NCI-H1105 (cell line): ENCODE data around the gene CLDN20.
A peak's percentile ranks its signal among the peaks of the same experiment; 100 is the strongest.

Experiments
- DNase-seq: peaks from one replicate; lab custom pipeline; 2025; lab: John Stamatoyannopoulos, UW

CLDN20 gene

GRCh38 chr6:155269765-155270164, 6.0 kb downstream of the CLDN20 start:
- DNase-seq = no peak

GRCh38 chr6:155270561-155271091, 6.8 kb downstream of the CLDN20 start:
- DNase-seq = no peak

DNA sequence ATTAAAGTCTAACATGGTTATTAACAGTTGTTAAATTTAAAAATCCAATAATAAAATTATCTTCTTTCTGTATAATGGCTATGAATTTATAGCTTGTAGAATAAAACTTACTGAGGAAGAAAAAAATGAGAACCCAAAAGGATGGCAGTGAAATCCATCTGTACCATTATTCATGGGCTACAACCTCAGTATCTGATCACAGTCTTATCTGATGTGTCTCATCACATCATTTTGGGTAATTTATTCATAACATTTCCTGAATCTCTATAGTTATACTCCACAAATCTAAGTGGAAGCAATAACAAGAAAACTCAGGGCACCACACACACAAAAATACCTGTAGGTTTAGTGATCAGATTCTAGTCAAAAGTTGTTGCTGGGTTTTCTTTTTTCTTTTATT, 7.3 kb downstream of the CLDN20 start:
- no peak for DNase-seq

GRCh38 chr6:155272353-155273232, 8.8 kb downstream of the CLDN20 start:
- no peak for DNase-seq

- DNase-seq = no peak
Measured at GRCh38 chr6:155273431-155273830, 9.6 kb downstream of the CLDN20 start.

DNA sequence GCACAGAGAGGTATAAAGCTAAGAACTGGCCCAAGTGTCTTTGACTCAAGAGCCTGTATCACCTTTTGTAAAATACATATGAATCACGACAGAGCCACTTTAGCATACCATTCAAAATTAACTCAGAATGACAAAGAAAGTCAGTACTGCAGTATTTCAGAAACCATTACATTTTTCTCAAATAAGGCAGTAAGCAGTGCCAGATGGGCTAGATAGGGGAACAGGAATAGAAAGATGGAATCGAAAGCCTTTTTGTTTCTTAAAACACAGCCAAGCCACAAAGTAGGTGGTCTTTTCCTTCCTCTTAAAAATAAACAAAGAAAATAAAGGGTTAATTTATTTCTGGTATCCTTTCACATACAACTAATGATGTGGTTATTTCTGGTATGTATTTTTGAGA, 10.3 kb downstream of the CLDN20 start:
- no peak for DNase-seq

GRCh38 chr6:155274533-155274932, 10.7 kb downstream of the CLDN20 start:
- no peak for DNase-seq

GRCh38 chr6:155275808-155276480, 12.1 kb downstream of the CLDN20 start:
- DNase-seq = no peak

- no peak for DNase-seq
Measured at GRCh38 chr6:155276638-155277037, 12.8 kb downstream of the CLDN20 start.

- no peak for DNase-seq
Measured at GRCh38 chr6:155278319-155279049, 14.7 kb downstream of the CLDN20 start.

GRCh38 chr6:155284775-155285174, 21.0 kb downstream of the CLDN20 start:
- no peak for DNase-seq

DNA sequence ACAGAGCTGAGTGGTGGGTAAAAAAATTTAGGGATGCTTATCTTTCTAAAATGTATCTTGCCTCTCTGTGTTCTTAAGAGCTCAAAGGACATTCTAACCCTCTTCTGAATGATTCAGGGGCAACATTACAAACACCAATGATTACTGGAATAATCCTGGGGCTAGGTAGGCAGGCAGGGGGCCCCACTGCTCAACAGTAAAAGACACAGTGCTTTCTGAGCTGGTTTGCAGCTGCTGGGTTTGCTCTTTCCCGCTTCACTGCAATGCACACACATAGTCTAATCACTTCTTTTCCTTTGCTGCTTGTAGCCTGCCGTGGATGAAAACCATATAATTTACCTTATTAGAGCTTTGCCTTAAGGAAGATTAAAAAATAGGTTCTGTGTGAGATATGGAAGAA, 23.9 kb downstream of the CLDN20 start:
- no peak for DNase-seq

DNA sequence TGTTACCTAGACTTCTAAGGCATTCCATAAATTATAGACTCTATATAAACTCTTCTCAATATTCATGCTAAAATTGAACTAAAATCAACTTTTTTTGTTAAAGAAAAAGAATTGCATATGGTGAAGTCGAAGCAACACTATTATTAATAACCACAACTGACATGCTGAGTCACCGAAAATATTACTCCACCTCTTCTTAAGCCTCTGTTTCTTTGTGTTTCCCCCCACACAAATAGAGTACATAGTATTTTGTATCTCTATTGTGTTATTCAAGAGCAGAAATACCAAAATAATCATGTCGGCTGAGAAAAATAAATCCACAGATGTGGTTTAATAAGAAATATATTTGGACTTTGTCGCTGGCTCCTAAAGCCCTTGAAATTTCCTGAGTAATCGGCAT, 26.7 kb downstream of the CLDN20 start:
- DNase-seq = no peak

DNA sequence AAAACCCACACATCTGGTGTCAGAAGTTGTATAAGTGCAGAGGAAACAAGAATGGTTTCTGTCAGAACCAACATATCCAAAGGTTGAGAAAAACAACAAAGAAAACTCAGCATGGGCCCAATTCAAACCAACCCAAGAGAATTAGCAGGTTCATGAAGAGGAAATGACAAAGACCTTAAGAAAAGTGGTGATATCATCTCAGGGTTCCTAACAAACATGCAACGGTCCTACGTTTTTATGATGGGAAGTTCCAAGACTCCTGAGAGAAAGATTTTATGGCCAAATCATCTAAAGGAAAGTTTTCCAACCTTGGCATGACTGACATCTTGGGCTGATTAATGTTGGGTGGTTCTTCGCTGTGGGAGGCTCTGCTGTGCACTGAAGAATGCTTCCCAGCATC, 27.5 kb downstream of the CLDN20 start:
- no peak for DNase-seq

DNA sequence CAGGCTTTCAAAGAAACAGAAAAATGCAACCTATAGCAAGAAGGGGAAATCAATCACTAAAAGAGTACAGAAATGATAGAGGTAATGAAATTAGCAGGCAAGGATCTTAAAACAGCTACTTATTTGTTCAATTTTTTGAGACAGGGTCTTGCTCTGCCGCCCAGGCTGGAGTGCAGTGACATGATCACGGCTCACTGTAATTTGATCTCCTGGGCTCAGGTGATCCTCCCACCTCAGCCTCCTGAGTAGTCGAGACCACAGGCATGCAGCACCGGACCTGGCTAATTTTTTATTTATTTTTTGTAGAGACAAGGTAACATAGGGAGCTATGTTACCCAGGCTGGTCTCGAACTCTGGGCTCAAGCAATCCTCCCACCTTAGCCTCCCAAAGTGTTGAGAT, 28.9 kb downstream of the CLDN20 start:
- DNase-seq = no peak

DNA sequence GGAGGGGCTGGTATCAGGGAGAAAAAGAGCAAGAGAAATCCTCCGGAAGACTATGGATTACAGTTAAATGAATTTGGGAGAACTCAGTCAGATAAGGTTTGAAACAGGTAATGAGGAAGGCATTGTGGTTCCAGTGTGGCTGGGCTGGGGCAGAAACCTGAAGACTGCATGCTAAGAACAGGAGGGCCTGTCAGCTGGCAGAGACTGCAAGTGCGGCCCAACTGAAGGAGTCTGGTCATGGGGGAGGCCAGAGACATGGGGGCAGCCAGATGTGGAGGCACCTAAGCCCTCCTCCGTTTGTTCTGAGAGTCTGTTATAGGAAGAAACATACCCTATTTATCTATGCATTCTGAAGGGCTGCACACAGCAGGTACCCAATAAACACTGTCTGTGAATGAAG, 33.9 kb downstream of the CLDN20 start:
- no peak for DNase-seq

DNA sequence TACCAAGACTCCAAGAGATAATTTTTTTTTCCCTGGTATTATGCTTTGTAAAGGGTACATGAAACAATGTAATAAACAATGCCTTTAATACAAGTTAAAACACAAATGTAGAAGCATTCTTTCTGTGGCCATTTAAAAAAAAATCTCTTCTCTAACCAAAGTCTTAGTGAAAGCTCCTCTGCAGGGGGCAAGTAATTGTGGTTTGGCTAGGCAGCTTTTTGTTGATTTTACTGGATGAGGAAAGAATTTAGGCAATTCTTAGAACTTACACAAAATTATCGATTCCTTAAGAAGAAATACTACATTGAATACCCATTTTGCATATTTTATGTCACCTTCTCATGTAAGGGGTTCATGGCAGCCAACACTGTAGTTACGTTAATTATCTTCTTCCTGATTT, 38.1 kb downstream of the CLDN20 start:
- DNase-seq = no peak

GRCh38 chr6:155303361-155303870, 39.6 kb downstream of the CLDN20 start:
- no peak for DNase-seq

DNA sequence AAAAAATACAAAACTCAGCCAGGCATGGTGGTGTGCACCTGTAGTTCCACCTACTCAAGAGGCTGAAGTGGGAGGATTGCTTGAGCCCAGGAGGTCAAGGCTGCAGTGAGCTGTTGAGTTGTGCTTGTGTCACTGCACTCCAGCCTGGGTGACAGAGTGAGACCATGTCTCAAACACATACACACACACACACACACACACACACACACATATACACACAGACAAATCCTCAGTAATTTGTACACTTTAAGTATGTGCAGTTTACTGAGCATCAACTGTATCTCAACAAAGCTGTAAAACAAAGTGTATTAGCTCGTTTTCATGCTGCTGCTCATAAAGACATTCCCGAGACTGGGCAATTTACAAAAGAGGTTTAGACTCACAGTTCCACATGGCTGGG, 43.1 kb downstream of the CLDN20 start:
- DNase-seq = no peak

GRCh38 chr6:155309150-155309549, 45.3 kb downstream of the CLDN20 start:
- DNase-seq = no peak

DNA sequence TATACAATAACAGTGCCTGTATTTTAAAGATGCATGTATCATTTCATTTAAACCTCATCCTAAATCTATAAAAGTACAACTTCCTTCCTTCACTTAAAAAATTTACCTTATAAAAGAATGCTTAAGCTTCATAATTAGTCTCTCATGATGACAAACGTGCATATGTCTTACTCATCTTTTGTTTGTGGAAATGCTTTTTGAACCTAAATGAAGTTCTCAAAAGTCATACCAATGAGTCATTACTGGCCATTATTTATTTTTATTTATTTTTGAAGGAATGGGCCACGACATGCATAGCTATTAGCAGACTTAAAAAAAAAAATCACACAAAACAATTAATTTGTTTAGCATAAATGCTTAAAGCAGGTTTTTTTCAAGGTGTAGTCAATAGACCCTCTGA, 46.8 kb downstream of the CLDN20 start:
- DNase-seq = no peak

- DNase-seq = peak; percentile 81
Measured at GRCh38 chr6:155311086-155311485, 47.3 kb downstream of the CLDN20 start.
